Right hindlimb (tissue), 1 donor: ENCODE results near the gene LTF.
A peak's percentile ranks its signal among the peaks of the same experiment; 100 is the strongest.

Experiments used
- DNase-seq: peaks from one replicate; pipeline ENCODE4 v3.0.0-alpha.2; 2018

LTF gene

DNA sequence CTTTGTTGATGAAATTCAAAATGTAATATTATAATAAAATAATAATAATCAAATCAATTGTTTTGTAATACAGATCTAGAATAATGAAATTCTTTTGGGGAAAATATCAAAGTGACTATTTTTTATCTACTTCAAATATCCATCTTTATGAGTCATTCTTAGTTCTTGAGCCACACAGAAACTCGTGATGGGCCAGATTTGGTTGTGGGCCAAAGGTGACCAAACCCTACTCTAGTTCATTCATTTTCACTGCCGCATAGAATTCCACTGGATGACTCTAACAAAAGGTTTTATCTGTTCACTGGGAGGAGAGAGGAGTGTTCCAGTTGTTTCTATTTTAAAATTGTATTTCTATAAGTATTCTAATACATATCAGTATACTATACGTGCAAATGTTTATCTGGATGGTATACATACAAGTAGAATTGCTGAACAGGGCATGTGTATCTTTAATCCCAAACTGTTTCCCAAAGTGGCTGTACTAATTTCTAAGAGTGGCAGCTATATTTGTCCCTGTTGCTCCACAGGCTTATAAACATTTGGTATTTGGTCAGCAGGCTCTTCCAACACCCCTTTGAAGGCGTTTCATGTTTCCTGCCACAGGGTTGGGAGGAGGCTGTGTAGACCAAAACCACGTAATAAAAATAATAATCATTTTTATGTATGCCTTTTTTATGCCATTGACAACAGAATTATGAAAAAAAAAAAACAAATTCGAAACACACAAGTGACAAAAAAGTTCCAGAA is 25.8 kb upstream of the LTF start:
- DNase-seq = no peak

DNA sequence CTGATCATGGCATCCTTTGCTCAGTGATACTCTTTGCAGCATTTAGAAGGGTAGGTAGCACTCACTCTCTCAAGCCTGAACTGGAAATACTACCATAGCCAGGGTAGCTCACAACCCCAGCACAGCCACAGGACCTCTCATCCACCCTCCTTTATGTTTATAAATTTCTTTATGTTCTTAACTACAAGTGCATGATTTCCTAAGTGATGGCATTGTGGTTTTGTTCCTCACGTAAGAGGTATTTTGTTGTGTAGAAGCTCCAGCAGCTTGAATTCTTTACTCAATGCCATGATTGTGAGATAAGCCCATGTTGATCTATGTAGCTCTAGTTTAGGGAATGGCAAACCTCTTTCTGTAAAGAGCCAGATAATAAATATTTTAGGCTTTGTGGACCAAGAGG is 25.2 kb upstream of the LTF start:
- DNase-seq = no peak

DNA sequence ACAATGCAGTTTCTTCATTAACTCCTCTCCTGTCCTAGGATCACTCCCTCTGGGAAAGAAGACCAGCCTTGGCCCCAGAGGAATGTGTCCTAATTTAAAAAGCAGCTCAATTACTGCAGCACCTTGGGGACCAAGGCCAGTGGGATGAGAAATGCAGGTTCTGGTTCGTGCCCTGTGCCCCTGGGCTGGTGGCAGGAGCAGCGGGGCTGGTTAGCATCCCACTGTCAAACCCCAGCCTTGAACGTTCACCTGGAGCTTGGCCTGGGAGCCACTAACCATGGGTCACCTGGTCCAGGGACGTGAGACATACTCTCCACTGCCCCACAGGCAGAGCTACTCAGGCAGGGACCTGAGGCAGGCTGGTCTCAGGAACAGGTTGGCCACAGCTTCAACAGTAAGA is 24.7 kb upstream of the LTF start:
- DNase-seq = no peak

DNA sequence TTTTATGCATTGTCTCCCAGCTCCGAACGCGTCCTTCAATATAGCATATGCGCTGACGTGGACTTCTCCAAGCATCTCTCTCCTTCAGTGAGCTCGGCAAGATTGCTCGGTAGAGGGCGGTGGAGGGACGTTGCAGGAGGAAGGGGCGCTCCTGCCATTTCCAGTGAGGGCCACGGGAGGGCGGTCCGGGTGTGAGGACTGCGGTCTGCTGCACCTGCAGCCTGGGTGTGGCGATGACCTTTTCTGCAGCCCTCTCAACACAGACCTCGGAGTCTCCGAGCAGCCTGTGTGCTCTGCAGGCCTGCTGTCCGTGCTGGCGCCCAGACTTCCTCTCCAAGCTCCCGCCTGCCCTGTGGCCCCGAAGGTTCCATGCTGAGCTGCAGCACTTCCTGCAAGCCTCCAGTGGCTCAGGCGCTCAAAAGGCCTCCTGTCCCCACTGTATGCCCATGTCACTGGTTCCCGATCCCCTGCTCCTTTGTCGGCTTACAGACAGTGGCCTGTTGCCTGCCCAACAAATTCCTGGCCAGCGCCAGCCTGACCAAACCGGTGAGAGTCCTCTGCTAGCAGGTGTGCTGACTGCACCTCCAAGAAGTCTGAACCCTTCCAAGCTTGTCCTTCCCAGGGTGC is 24.1 kb upstream of the LTF start:
- DNase-seq = peak; percentile 92

DNA sequence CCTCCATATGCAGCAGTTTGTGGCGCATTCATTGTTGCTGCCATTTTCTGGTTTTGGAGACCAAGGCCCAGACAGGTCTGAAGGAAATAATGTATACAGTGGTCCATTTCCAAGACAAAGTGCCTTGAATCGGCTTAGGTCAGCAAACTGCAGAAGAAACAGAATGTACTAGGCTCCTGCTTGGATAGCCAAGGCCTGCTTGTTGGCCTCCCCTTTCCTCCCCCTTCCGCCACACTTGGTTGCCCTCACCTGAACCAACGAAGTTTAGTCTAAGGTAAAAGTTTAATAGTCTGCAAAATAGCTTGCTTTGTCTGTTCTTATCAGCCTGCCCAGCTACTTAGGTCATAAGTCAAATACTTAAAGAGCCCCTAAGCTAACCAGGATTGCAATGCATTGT is 21.1 kb upstream of the LTF start:
- no peak for DNase-seq

DNA sequence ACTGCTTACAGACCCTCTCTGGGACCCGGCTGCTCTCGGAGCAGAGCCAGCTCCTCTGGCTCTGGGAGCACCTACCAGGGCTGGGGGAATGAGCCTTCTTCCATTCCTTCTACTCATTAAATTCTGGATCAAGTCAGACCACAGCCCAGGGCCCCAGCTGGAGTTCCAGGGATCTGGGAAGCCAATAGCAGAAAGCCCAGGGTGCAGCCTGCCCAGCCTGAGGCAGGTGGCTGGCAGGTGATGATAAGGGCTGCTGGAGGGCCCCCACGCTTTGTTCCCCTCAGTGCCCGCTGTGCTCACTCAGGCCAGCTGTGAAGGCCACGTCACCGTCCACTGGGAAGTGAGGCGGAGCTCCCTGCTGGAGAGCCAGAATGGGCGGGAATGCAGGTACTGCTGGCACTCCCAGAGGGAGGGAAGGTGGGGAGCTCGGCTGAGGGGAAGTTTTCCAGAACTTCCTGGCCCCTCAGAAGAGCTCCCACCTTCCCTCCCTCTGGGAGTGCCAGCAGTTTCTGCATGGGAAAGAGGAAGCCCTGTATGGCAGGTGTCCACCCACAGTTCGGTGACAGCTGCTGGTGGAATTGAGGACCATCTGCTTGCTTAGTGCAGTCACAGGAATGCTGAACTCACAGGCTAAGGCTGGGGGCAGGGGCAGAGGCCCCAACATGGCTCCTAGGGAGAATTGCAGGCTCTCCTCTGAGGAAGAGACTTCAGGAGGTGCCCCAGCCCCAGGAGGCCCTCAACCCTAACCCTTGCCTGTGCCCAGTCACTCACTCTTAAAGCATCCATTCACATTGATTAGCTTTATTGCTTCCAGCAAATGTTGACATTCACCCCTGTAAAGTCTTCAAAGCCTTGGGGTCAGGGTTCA is 20.4 kb upstream of the LTF start:
- peak; percentile 68 for DNase-seq

DNA sequence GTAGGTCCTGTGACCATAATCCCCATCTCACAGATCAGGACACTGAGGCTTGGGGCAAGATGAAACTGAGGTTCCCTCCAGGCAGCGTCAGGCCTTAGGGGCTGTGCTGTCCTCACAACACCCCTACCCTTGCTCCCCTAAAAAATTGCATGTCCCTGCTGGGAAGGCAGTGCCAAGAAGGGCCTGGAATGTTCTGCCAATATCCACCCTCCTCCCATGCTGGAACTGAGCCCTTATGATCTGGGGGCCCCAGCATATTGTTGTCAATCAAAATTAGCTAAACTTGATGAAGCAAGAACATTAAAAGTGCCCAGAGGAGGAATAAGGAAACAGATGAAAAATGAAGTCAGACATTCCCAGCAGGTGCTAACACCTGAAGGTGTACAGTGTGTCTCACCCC is 19.7 kb upstream of the LTF start:
- DNase-seq = no peak

DNA sequence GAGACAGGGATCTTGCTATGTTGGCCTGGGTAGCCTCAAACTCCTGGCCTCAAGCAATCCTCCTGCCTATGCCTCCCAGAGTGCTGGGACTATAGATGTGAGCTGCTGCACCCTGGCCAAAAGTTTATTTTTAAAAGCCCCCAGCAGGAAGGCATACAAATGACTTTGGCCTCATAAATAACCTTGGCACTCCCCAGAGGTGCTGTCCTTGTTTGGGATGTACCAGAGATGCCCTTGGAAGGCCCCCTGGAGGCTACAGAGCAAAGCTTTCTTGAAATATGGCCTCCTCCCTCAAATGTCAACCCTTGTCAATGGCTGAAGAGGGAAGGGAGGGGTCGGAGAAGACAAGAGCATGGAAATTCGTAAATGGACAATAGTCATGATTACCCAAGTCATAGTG is 19.1 kb upstream of the LTF start:
- no peak for DNase-seq

DNA sequence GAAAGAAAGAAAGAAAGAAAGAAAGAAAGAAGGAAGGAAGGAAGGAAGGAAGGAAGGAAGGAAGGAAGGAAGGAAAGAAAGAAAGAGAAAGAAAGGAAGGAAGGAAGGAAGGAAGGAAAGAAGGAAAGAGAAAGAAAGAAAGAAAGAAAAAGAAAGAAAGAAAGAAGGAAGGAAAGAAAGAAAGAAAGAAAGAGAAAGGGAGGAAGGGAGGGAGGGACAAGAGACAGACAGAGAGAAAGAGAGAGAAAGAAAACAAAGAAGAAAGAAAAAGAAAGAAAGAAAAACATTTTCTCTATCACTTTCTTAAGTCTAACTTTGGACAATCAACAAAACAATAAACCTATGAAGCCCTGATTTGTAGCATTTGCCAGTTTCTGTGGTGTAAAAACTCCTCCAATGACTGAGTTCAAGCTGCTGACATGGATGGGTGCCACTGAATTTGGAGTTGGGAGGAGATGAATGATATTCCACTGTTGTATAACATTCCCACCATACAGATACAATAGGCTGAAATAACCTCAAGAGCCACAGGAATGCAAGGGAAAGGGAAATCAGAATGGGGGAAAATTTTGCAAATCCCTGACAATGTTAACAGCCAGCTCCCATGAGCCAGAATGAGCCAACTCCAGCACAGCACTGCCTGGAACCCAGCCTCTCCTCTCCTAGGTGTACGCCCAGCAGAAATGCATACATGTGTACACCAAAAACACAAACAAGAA is 18.1 kb upstream of the LTF start:
- peak; percentile 44 for DNase-seq

DNA sequence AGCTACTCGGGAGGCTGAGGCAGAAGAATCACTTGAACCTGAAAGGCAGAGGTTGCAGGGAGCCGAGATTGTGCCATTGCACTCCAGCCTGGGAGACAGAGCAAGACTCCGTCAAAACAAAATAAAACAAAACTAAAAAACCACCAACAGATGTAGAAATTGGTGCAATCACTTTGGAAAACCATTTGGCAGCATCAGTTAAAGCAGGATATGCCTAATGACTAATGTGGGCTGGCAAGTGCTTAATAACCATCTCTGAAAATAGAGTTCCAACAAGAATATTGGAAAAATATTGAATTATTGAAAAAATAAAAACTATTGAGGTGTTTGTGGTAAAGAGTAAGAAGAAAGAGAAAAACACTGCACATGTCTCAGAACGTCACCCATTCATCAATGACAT is 16.9 kb upstream of the LTF start:
- no peak for DNase-seq

DNA sequence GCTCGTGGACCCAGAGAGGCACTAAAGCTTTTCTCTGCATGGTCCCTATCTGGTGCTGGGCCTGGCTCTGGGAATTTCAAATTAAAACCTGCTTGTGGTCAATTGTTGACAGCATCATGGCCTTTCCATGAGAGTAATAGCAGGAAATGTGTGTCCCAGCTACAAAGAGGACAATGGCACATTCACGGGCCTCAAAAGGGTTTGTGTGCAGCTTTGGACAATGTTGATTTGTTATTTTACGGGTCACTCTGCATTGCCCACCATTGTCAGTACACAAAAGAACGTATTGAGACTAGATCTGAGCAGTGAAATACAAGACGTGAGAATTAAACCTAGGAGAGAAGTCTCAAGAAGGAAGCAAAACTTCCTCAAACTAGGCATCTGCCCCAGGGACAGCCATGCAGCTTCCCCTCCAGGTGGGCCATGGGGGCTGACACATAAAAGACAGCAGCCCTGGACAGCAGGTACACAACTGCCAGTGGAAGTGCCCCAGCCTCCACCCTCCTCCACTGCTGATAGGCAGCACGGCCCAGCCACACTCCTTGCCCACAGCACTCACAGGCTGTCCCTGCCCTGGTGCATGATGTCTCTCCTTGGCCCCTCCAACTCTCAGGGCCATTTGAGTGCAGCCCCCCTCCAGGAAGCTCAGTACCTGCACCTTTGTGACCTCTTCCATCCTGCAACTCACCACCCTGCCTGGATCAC is 15.9 kb upstream of the LTF start:
- DNase-seq = no peak

DNA sequence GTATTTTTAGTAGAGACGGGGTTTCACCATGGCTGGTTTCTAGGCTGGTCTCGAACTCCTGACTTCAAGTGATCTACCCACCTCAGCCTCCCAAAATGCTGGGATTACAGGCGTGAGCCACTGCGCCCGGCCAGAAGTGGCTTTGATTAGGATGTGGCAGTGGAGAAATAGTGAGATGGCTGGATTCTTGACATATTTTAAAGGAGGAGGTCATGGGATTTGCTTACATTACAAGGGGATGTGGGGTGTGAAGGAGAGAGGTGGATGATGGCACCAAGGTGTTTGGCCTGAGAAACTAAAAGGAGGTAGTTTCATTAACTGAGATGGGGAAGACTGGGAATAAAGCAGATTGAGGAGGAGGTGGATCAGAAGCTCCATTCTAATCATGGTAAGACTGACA is 15.0 kb upstream of the LTF start:
- DNase-seq = no peak

DNA sequence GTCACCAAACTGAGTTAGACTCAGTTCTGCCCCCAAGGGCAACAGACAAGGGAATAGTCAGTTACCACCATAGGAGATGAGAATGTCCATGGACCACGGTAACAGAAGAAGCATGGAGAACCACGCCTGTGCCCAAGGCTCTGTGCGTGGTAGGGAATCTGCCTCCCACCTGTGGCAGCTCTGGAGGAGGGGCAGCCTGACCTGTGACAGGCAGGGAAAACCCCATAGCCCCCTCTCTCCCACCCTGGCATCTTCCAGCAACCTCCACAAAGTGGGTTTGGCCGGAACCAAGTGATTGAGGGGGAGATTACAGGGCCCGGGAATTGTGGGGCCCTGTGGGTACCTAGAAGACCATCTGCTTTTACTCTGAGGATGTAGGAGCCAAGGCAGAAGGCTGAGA is 14.3 kb upstream of the LTF start:
- no peak for DNase-seq

DNA sequence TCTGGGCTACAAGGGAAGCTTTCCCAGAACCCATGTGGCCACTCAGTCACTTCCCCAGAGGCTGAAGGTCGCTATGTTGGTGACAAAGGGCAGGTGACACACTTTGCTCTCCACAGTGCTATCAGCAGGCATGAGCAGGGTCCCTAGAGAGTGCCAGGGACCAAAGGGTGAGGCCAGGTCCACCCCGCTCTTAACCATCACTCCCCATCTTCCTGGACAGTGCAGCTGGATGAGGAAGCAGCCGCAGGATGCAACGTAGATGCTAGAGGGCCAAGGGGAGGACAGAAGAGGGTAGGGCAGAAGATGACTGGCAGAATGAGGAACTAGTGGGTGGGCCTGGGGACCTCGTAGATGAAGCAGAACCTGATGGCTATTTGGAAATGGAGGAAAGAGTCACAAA is 13.6 kb upstream of the LTF start:
- no peak for DNase-seq

DNA sequence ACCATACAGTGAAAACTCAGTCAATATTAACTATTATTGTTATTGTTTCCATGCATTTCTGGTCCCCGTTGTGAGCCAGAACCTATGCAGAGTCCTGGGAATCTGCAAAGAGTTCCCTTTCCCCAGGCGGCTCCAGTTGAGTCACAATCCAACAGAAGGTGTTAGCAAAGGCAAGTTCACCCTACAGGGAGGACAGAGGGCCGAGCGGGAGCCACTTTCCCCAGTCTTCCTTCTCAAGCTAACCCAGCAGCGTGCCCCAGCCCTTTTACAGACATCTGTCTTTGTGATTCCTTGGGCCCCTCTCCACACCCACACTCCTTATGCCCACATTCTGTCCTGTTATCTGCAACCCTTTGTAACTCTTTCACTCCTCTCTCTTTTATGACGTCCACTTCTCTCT is 13.1 kb upstream of the LTF start:
- no peak for DNase-seq

DNA sequence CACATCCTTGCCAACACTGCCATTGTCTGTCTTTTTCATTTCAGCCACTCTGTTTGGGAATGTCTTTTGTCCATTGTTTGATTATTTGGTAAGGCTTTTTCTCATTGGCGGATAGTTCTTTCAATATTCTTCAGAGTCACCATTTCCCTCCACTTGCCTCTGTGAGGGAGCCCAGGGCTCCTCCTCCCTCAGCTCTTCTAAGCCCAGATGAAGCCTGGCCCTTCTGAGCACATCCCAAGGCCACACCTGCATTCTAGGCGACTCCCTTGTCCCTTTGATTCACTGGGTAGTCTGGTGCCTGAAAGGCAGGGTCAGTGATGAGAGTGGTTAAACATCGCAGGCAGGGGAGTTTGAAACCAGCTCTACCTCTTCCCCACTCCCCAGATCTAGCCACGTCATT is 12.4 kb upstream of the LTF start:
- no peak for DNase-seq

DNA sequence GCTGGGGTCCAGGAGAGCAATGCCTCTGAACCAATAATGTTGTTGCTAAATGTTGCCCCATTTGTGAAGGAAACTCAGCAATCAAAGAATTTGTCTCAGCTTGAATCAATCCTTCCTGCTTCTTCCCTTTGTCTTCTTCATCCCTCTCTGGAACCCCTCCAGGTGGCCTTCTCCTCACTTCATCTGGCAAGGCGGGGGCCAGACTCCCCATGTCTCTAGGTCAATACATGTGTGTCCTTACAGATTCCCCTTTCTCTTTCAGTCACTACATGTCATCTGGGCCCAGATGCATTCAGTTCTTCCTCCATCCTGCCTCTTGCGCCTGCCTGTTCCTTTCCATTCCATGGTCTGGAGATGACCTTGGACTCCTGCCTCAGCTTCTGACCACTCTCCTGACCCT is 8.0 kb upstream of the LTF start:
- DNase-seq = no peak

DNA sequence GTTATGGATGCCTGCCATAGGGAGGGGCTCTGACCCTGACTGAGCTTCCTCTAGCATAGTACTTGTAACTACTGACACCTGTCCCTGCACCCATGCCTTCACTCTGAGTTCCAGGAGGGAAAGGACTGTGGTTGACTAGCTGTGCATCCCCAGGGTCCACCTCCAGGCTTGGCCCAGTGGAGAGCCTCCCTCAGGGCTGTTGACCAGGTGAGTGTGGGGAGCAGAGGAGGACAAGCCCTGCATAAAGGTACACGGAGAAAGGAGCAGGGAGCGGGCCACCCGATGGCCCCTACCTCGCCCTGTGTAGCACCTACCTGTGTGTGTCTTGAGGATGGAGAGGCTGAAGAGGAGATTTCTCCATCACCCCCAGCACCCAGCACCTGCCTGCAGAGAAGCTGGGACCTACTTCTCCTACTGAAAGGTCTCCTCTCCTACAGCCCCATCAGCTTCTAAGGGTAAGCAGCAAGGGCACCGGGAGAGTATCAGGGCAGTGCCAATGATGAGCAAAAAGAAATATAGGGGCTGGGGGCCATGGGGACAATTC is 6.7 kb upstream of the LTF start:
- DNase-seq = no peak

DNA sequence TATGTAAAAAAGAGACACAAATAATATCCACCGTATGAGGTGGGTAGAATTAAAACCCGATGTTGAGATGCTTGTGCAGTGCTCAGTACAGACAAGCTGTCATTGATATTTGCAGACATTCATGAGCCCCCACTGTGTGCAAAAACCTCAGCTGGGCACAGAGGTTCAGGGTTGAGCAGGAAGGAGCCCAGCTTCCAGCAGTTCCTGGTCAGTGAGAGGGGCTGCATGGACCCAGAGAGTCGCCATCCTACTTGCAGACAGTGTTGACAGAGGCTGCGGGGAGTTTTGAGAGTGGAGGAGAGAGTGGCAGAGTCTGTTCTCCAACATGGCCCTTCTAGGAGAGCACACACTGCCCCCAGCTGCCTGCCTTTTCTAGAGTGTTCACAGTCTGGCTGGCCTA is 6.1 kb upstream of the LTF start:
- no peak for DNase-seq

DNA sequence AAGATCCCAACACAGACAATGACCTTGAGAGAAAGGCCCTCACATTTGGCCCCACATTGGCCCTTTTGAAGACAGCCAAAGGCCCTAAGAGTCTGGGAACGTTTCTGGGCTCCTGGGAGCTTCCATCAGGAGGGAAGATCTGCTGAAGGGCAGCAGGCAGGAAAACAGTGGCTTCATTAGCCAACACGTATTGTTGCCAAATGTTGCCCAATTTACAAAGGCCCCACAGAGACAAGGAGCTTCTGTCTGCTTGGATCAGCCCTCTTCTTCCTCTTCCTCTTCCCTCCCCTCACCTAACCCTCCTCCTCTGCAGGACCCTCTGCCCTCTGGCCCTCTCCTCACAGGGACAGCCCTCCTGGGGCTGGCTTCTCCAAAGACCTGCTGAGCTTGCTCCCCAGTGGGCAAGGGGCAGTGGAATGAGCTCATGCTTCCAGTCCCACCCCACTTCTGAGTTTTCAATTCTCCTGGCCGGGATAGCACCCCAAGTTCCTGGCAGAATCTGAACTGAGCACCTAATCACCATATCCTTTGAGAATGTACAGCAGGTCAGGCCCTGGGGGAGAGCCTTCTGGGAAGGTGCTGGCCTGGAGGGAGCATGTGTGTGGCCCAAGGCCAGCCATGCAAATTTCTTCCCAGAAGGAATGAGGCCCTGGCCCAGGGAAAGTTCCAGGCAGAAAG is 5.1 kb upstream of the LTF start:
- no peak for DNase-seq

DNA sequence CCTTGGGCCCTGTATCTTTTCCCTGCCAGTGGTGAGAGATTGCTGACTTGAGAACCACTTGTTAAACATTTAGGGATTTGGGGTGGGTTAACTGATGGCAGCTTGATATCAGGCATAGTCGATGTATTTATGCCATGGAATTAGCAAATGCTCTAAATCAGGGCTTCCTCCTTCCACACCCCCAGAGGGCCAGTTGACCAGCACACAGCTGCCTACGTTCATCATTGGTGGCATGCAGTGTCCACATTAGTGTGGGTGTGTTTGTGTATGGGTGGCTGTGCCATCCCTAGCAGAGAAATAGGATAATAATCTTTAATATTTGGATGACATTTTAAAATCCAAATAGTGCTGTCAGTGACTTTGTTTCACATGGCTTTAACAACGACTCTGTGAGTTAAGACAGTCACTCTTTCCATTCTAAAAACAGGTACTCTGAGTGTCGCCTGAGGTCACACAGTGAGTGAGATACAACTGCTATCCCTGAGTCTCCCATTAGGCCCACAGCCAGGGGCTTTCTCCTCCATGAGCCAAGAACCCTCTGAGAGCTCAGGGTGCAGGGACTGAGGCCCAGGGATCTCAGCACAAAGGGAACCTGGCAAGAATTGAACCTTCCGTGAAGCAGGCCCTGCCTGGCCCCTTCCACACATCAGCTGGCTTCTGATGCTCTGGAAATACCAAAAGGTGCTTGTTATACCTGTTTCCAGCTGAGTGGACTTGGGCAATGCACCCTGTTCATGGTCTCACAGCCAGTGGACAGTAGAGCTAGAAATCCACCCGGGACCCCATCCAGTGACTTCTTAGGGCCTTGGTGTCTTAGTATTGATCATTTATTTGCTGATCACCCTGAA is 4.3 kb upstream of the LTF start:
- no peak for DNase-seq
